Erythroblast (primary cell): ENCODE data around the gene DCP1B.

ENCODE experiments used
- GATA1 ChIP-seq: IDR thresholded peaks from 2 replicates; pipeline ENCODE4 v1.6.1; 2011; ENCODE audit warnings: low read depth, mild to moderate bottlenecking, control low read depth, low read length, moderate library complexity
- POLR2A ChIP-seq: IDR thresholded peaks from 2 replicates; pipeline ENCODE4 v1.6.1; 2011; ENCODE audit warnings: mild to moderate bottlenecking, low read length

DNA sequence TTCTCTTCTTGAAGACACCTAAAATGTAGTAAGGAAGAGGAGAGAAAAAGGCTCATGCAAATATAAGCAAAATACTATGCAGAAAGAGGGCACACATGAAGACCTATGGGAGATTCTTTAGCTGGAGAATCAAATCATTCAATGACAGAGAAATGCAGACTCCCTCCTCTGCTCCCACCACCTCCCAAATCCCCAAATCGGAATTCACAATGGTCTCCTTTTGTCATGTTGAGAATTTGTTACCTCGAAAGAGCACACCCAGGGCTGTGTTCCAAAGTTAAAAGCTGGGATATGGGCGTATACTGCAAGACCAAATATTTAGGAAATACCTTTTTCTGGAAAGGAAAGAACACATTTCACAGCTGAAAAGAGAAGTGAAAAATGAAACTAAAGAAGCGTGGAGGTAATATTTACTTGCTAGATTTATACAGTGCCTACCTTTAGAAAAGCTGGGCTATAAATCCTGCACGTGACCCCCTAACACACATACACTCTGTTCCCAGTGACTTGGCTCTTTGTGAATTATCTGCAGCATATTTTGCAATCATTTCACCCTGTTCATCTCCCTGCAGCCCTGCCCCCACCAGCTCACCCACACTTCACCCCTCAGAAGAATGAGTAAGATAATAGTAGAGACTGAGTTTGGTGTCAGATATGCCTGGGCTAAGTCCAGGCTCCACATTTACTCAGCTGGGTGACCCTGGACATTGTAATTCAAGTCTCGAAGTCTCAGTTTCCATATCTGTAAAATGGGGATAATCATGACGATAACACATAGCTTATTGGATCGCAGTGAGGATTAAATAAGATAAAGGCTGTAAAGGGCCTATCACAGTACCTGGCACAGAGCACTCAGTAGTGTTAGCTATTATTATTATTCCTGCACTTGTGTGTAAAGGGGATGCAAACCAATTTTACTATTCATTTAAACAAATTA is 45.6 kb upstream of the DCP1B start:
- no peak for TF ChIP-seq POLR2A
- no peak for TF ChIP-seq GATA1
